Measurements from ENCODE around the gene GRK1.

- TF ChIP-seq EZH2 (IDR thresholded peaks at IDR 0.05; ENCODE audit: insufficient read depth, poor library complexity, severe bottlenecking) (no peak), EZH2phosphoT487 (IDR thresholded peaks at IDR 0.05; ENCODE audit: insufficient read depth, low read depth) (no peak)
These were observed 31.3 kb upstream of the GRK1 start for GRCh38 chr13:113635709-113636108.
